DMS79 (cell line): Measurements from ENCODE around the gene LHPP.
"Not testable (repeated sequence)": the region's sequence is repeated elsewhere in the genome, so short reads cannot be mapped to it uniquely, and the experiment has no call there.

ENCODE experiments used
- DNase-seq: peaks from one replicate; lab custom pipeline; 2025; lab: John Stamatoyannopoulos, UW

LHPP gene

GRCh38 chr10:124573726-124574455 is 112.3 kb downstream of the LHPP start:
- DNase-seq = no peak

- DNase-seq = no peak
These were observed 112.9 kb downstream of the LHPP start for GRCh38 chr10:124574456-124575070.

GRCh38 chr10:124575107-124576035 is 113.7 kb downstream of the LHPP start:
- no peak for DNase-seq

GRCh38 chr10:124576526-124577420 is 115.2 kb downstream of the LHPP start:
- no peak for DNase-seq

GRCh38 chr10:124577651-124578050 is 116.0 kb downstream of the LHPP start:
- DNase-seq = no peak

GRCh38 chr10:124578231-124579010 is 116.8 kb downstream of the LHPP start:
- no peak for DNase-seq

GRCh38 chr10:124579011-124579399 is 117.4 kb downstream of the LHPP start:
- DNase-seq = no peak

GRCh38 chr10:124586142-124586541 is 124.5 kb downstream of the LHPP start:
- DNase-seq = no peak

- DNase-seq = no peak
These were observed 126.2 kb downstream of the LHPP start for GRCh38 chr10:124587811-124588211.

- not testable (repeated sequence) for DNase-seq
These were observed 126.7 kb downstream of the LHPP start for GRCh38 chr10:124588341-124588735.

GRCh38 chr10:124588736-124589490 is 127.3 kb downstream of the LHPP start:
- peak; percentile 31 for DNase-seq

GRCh38 chr10:124589491-124590041 is 127.9 kb downstream of the LHPP start:
- peak; percentile 42 for DNase-seq

- no peak for DNase-seq
These were observed 128.8 kb downstream of the LHPP start for GRCh38 chr10:124590216-124591122.

- no peak for DNase-seq
These were observed 129.5 kb downstream of the LHPP start for GRCh38 chr10:124591123-124591495.

- DNase-seq = no peak
These were observed 130.5 kb downstream of the LHPP start for GRCh38 chr10:124592101-124592500.

GRCh38 chr10:124592736-124593430 is 131.3 kb downstream of the LHPP start:
- DNase-seq = no peak

- no peak for DNase-seq
These were observed 131.9 kb downstream of the LHPP start for GRCh38 chr10:124593431-124593985.

GRCh38 chr10:124594240-124594639 is 132.6 kb downstream of the LHPP start:
- no peak for DNase-seq
